K562 (cell line): Measurements from ENCODE around the gene MATN4. TPM values are rescaled to one million over a fixed set of nuclear protein-coding genes. Genes with fewer than 3 reads are reported as not detected.

Experiments used
- ATF2 ChIP-seq: sonication (generic); formaldehyde crosslinking; IDR thresholded peaks from 2 replicates; pipeline ENCODE4 v1.8.1; 2022; ENCODE audit warnings: missing genetic modification reagents
- CTBP1 ChIP-seq: fragments of 450-650 bp; IDR thresholded peaks from 2 replicates; pipeline ENCODE4 v1.6.1; 2016; ENCODE audit warnings: borderline replicate concordance
- DNMT1 ChIP-seq: fragments of 450-650 bp; IDR thresholded peaks from 2 replicates; pipeline ENCODE4 v1.6.1; 2016; ENCODE audit warnings: antibody characterized with exemption, mild to moderate bottlenecking
- HNRNPLL ChIP-seq: fragments of 200-400 bp; formaldehyde crosslinking; IDR thresholded peaks from 2 replicates; pipeline ENCODE4 v1.6.1; 2017; ENCODE audit warnings: low read length, low read depth, mild to moderate bottlenecking; ENCODE audit not compliant: poor library complexity, severe bottlenecking
- HOXB6 ChIP-seq: fragments of 250-450 bp; sonication (Bioruptor Pico); IDR thresholded peaks from 2 replicates; pipeline ENCODE4 v1.5.1; 2022; ENCODE audit warnings: mild to moderate bottlenecking, borderline replicate concordance
- KAT7 ChIP-seq: sonication (generic); formaldehyde crosslinking; IDR thresholded peaks from 2 replicates; pipeline ENCODE4 v1.8.0; 2022; ENCODE audit warnings: missing genetic modification reagents, mild to moderate bottlenecking, borderline replicate concordance
- MTA2 ChIP-seq: fragments of 450-650 bp; IDR thresholded peaks from 2 replicates; pipeline ENCODE4 v1.6.1; 2016; ENCODE audit warnings: low read depth
- MYC ChIP-seq, 2 experiments: fragments of 250-450 bp in 1 of 2; sonication (Bioruptor Pico) in 1 of 2; IDR thresholded peaks; 2 replicates each; pipeline versions ENCODE4 v1.5.1 to v1.6.1; 2012 to 2021; ENCODE audit warnings: low read depth in 2 of 2, borderline replicate concordance in 1 of 2, improper control_type of control experiment in 1 of 2, low read length in 1 of 2, mild to moderate bottlenecking in 1 of 2, moderate library complexity in 1 of 2
- NR2F6 ChIP-seq: fragments of 450-650 bp; formaldehyde crosslinking; IDR thresholded peaks from 2 replicates; pipeline ENCODE4 v1.4.0; 2020; ENCODE audit warnings: mild to moderate bottlenecking
- OTX1 ChIP-seq: fragments of 450-650 bp; formaldehyde crosslinking; IDR thresholded peaks from 2 replicates; pipeline ENCODE4 v1.4.0; 2022; ENCODE audit warnings: mild to moderate bottlenecking
- PHF21A ChIP-seq: fragments of 450-650 bp; IDR thresholded peaks from 2 replicates; pipeline ENCODE4 v1.6.1; 2017; ENCODE audit warnings: low read depth, borderline replicate concordance
- TFAP4 ChIP-seq: sonication (generic); formaldehyde crosslinking; IDR thresholded peaks from 2 replicates; pipeline ENCODE4 v1.8.0; 2022; ENCODE audit warnings: missing genetic modification reagents, mild to moderate bottlenecking, moderate library complexity, borderline replicate concordance
- TRIM24 ChIP-seq, 2 experiments: fragments of 450-650 bp; IDR thresholded peaks; 2 replicates each; pipeline ENCODE4 v1.6.1; 2016
- VEZF1 ChIP-seq: fragments of 200-800 bp; sonication (Bioruptor generic); IDR thresholded peaks from 2 replicates; pipeline ENCODE4 v1.6.1; 2017; ENCODE audit warnings: missing genetic modification characterization, missing compliant biosample characterization
- ZNF274 ChIP-seq: IDR thresholded peaks from 2 replicates; pipeline ENCODE4 v1.6.1; 2011; ENCODE audit warnings: low read depth, mild to moderate bottlenecking, low read length, moderate library complexity, borderline replicate concordance
- ZNF384 ChIP-seq: IDR thresholded peaks from 2 replicates; pipeline ENCODE4 v1.6.1; 2012; ENCODE audit warnings: low read depth, low read length, improper control_type of control experiment
- ZNF592 ChIP-seq: fragments of 450-650 bp; IDR thresholded peaks from 2 replicates; pipeline ENCODE4 v1.6.1; 2017; ENCODE audit warnings: antibody characterized with exemption, mild to moderate bottlenecking
- ZNF644 ChIP-seq: fragments of 200-800 bp; sonication (Bioruptor generic); IDR thresholded peaks from 2 replicates; pipeline ENCODE4 v1.6.1; 2016; ENCODE audit warnings: low read depth, missing genetic modification characterization, missing compliant biosample characterization
- ZNF717 ChIP-seq: fragments of 250-450 bp; sonication (Bioruptor Pico); IDR thresholded peaks from 2 replicates; pipeline ENCODE4 v1.5.0; 2021
- polyA plus RNA-seq, 8 experiments: library from polyadenylated mRNA; depleted of rRNA in 4 of 8; stranded (reverse) in 5 of 8; unstranded in 3 of 8; fragments of >200 nt; fragmentation: Nextera tagmentation in 2 of 8; fragmentation: Illumina TruSeq in 1 of 8; extraction: Ambion mirVana in 2 of 8; extraction: Trizol in 1 of 8; gene quantifications; 2 replicates each; pipeline versions ENCODE4 v1.2.1 to v1.2.3, GENCODE V29; 2011 to 2014; ENCODE audit warnings: inconsistent platforms in 1 of 8, missing spikeins in 1 of 8
- total RNA-seq, 7 experiments: library from RNA; depleted of rRNA in 6 of 7; stranded (reverse); fragments of >200 nt in 6 of 7; fragmentation: Illumina TruSeq in 2 of 7; extraction: Trizol in 2 of 7; gene quantifications; 2 replicates each; pipeline versions ENCODE4 v1.2.1 to v1.2.3, GENCODE V29; 2011 to 2021; ENCODE audit warnings: low replicate concordance in 1 of 7

Gene MATN4
- total and polyA plus RNA-seq, 9 of the 15 experiments (the other 6 are each of a cell fraction or from before 2014, with no cell fraction given): 0.09 TPM; not detected in 8

GRCh38 chr20:45341939-45342854 is 34.1 kb upstream of the MATN4 start (continued):
- TF ChIP-seq TFAP4 (no peak), ZNF274 (no peak), CTBP1 (peak; percentile 62; the same call in 1 of the 2 replicates), ZNF384 (no peak), HNRNPLL (no peak), OTX1 (CRISPR knock-in tag) (no peak), HOXB6 (no peak), PHF21A (no peak), MYC (IDR thresholded peaks at IDR 0.05; ENCODE audit: low read depth, low read length) (0 out of 2 replicates have a peak, but pooled peaks have one; percentile 9), MYC (CRISPR knock-in tag; IDR thresholded peaks at IDR 0.05; ENCODE audit: borderline replicate concordance, low read depth) (no peak), ATF2 (no peak), TRIM24 (IDR thresholded peaks at IDR 0.05) (no peak), KAT7 (CRISPR knock-in tag) (no peak), ZNF644 (no peak), DNMT1 (no peak), ZNF717 (CRISPR knock-in tag) (no peak), ZNF592 (peak; percentile 18; the same call in 1 of the 2 replicates), MTA2 (no peak), VEZF1 (CRISPR knock-in tag) (peak; percentile 37; the same call in 1 of the 2 replicates), NR2F6 (CRISPR knock-in tag) (no peak)
